Left kidney (tissue), 8 donors: ENCODE results near the gene HAP1. TPM values are rescaled to one million over a fixed set of nuclear protein-coding genes. Genes with fewer than 3 reads are reported as not detected.
A peak's percentile ranks its signal among the peaks of the same experiment; 100 is the strongest.
"Not testable (repeated sequence)": the region's sequence is repeated elsewhere in the genome, so short reads cannot be mapped to it uniquely, and the experiment has no call there.

Experiments used
- DNase-seq: peaks from one replicate; pipeline ENCODE4 v3.0.0-alpha.2; 2013
- long read RNA-seq, 8 donors: transcript quantifications; one replicate each; lab custom pipeline, GENCODE V29; 2026
- polyA plus RNA-seq: library from polyadenylated mRNA; unstranded; fragments of 120-200 nt; gene quantifications from one replicate; pipeline ENCODE4 v1.2.1, GENCODE V29; 2013; ENCODE audit not compliant: insufficient read length

HAP1 gene, protein sequence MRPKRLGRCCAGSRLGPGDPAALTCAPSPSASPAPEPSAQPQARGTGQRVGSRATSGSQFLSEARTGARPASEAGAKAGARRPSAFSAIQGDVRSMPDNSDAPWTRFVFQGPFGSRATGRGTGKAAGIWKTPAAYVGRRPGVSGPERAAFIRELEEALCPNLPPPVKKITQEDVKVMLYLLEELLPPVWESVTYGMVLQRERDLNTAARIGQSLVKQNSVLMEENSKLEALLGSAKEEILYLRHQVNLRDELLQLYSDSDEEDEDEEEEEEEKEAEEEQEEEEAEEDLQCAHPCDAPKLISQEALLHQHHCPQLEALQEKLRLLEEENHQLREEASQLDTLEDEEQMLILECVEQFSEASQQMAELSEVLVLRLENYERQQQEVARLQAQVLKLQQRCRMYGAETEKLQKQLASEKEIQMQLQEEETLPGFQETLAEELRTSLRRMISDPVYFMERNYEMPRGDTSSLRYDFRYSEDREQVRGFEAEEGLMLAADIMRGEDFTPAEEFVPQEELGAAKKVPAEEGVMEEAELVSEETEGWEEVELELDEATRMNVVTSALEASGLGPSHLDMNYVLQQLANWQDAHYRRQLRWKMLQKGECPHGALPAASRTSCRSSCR
- polyA plus RNA-seq, result 1.3 TPM
- long read RNA-seq, donor 1, partial matches to known transcripts, result 0 of 1 reads
- long read RNA-seq, donor 1, other reads (novel, unspliced or antisense), result 0 of 1 reads
- long read RNA-seq, donor 2, result 0 reads
- long read RNA-seq, donor 3, result 0 reads
- long read RNA-seq, donor 4, result 0 reads
- long read RNA-seq, donor 5, result 0 reads
- long read RNA-seq, donor 6, result 0 reads
- long read RNA-seq, donor 7, partial matches to known transcripts, result 0 of 1 reads
- long read RNA-seq, donor 7, other reads (novel, unspliced or antisense), result 0 of 1 reads
- long read RNA-seq, donor 8, result 0 reads

DNA sequence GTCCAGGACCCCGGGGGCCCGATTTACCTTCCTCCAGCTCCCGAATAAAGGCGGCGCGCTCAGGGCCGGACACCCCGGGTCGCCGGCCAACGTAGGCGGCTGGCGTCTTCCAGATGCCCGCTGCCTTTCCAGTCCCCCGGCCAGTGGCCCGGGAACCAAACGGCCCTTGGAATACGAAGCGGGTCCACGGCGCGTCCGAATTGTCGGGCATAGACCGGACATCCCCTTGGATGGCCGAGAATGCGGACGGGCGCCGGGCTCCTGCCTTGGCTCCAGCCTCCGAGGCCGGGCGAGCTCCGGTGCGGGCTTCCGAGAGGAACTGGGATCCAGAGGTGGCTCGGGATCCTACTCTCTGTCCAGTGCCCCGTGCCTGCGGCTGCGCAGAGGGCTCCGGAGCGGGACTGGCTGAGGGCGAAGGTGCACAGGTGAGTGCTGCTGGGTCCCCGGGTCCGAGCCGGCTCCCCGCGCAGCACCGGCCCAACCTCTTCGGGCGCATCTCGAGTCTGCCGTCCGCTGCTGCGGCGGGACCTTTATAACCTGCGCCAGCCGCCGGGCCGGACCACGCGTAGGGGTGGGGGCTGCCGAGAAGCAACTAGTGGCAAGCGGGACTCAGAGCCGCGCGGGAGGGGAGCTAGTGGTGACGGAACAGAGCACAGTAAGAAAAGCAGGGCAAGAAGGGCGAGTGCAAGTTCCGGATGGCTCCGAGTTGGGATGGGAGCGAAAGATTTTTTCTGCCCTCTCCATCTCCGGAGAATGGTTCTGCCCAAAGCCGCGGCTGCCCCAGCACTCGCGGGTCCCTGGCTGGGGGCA, at the start of gene HAP1:
Gene HAP1, minus strand, starts transcription at position 505 of the 810 bp plus-strand sequence. Its CDS starts 9 bp downstream, at position 496.
- DNase-seq, result no peak

DNA sequence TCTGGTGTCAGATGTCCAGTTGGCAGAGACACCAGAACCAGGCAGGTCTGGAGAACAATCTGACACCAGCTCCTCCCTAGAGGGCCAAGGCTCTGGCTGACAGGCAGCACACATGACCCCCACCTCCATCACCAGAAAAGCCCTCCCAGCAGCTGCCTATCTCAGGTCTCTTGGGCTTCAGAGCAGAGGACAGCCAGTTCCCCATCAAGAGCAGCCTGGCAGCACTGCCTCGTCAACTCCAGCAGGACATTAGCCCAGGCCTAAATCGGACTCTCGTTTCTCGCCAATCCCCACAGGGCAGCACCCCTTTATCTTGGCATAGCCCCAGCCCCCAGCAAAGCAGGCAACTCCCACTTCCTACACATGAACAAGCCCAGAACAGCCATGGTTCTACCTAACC, 47.7 kb upstream of the HAP1 start:
- DNase-seq, result no peak

DNA sequence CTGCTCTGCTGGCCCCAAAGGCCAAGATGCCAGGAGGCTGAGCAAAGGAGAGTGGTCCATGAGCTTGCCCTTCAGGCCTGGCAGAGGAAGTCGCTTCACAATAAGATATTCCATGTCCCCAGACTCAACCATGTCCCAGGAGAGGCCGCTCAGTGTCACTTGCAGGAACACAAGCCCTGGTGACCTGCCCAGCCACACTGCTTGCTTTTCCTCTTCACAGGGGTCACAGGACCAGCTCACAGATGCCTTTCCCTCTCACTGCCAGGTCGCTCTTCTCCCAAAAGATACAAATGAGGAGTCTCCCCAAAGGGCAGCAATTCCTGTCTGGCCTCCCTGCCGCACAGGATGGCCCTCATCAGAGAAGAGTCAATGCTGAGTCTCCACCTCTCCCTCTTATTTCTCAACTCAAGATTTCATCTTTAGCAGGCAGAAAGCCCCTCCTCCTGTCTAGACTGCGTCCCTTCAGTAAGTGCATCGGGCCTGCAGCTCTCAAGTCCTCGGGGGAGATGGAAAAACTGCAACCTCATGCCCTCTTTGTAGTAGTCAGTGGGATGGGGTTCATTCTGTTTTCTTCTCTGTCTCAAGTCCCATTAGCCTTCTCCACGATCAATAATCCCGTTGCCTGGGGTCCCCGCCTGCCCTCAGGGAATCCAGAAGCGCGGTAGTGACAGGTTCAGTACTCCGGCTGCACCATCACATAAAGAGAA, 47.1 kb upstream of the HAP1 start:
- DNase-seq, result no peak

DNA sequence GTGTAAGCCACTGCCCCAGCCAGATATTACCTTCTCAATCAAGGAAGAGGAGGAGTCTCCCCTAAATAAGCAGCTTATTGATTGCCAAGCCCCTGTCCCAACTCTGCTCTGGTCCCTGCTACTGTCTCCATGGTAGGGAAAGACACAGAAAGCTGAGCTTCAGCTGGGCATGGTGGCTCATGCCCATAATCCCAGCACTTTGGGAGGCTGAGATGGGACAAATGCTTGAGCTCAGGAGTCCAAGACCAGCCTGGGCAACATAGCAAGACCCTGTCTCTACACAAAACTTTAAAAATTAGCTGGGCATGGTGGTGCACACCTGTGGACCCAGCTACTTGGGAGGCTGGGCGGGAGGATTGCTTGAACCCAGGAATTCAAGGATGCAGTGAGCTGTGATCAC, 45.5 kb upstream of the HAP1 start:
- DNase-seq, result no peak

DNA sequence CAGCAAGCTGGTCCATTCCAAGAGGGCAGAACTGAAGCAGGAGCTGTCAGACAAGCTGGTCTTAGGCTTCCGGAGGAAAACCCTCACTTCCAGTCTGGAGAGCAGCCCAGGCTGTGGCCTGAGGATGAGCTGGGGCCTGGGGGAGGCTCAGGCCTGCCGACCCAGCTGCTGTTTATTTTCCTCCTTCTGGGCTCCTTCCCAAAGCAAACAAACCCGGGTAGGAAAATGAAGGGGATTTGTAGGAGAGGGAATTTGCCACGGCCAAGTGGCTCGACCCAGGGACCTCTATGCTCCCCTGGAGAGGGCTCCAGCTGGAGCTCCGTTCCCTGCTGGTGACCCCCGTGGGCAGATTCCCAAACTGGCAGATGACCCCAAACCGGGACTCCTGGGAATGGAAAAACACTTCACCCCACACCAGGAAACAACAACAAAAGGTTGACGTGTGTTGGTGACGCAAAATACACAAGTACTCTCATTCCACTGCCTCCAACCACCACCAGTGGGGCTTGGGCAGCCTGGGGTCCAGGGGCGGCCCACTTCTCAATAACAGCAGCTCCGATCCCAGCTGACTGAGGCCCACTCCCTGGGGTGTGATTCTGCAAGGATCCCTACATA, 43.2 kb upstream of the HAP1 start:
- DNase-seq, result peak; percentile 70

DNA sequence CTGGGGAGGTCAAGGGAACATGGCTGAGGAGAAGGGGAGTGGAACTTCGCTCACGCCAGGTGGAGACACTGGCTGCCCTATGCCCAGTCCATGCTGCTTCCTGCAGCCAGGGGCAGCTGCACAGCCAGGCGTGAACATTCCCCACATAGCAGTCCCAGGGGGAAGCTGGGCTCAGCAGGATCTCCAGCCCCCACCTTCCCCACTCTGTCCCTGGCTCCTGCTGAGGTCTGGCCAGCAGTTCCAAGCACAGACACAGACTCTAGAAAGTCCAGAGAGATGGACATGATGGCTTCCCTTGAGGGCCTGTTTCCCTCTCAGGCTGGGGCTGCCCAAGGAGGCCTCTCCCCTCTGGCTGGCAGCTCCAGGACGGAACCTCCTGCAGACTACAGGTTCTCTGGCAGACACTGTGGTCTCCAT, 42.7 kb upstream of the HAP1 start:
- peak; percentile 43 for DNase-seq

DNA sequence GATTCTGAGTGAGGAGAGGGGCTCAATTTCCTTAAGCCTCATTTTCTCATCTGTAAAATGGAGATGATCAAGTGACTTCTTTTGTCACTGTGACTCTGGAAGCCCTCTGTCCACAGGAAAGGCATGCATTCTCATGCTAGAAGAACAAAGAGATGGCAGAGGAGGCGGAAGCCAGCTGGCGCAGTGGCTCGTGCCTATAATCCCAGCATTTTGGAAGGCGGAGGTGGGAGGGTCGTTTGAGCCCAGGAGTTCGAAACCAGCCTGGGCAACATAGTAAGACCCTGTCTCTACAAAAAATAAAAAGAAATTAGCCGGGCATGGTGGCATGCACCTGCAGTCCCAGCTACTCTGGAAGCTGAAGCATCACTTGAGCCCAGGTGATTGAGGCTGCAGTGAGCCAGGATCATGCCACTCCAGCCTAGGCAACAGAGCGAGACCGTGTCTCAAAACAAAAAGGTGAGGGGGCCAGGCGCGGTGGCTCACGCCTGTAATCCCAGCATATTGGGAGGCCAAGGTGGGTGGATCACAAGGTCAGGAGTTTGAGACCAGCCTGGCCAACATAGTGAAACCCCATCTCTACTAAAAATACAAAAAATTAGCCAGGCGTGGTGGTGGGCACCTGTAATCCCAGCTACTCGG, 41.9 kb upstream of the HAP1 start:
- DNase-seq, result not testable (repeated sequence)

DNA sequence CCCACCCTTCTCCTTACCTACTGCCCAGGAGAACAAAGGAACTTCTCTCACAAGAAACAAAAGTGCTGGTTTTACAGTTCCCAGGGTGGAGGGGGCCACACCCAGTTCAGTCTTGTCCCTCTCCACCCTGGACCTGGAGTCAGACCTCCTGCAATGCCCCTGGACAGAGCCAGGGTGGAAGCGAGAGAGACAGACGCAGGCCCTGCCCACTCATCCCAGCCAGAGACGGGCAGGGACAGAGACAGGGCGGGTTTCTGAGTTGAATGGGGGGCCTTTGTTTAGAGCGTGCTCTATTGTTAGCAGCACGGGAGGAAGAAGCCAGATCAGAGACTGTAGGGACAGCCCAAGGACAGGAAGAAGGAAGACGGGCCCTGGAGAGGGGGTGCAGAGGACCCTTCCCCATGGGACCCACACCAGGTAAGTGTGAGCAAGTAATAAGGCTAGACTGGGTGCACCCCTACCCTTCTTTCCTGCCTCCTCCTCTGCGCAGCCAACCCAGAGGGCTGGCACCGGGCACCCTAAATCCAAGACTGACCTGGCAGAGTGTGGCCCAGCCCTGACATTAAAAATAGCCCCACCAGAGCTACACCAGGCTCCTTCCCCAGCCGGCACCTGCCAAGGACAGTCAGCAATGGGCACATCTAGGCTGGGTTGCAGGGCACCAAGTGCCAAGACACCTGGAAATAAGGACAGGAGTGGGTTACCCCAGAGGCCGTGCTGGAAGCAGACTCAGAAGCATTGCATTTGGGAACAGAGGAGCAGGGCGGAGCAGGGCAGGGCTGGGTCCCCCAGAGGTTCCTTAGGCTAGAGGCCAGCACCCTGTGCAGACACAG, 41.2 kb upstream of the HAP1 start:
- DNase-seq, result no peak

DNA sequence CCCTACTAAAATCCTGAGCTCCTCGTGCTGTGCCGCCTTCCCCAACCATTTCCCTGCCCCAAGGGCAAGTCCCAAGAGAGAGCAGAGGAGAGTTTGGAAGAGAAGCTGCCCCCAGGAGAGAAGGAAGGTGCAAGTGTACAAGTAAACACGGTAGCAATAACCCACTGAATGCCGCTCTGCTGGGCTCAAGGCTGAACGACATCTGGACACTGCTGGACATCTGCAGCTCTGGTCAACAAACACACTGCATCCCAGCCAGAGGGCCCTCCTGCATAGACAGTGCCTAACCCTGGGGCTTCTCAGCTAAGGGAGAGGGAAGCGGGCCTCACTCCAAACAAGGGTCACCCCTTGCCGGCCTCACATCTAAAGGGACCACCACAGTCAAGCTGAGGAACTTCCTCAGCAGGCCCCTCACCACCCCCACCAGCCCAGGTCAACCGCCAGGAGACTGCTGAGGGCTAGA, 39.3 kb upstream of the HAP1 start:
- no peak for DNase-seq

DNA sequence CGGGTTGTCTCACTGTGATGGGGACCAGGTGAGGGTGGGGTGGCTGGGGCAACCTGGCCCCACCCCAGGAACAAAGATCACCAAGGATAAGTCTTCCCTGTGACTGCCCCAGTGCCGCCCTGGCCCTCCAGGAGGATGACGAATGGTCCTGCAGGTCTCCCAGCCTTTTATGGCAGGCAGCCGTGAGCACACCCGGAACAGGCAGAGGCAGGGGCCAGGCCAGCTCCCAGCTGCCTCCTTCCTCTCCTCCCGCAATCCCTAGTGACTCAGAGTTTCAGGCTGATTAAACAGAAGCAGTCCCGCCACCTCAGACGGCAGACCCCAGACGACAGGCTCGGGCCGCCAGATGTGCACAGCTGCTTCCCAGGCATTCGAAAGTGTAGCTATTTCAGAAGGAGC, 38.7 kb upstream of the HAP1 start:
- DNase-seq, result peak; percentile 63

DNA sequence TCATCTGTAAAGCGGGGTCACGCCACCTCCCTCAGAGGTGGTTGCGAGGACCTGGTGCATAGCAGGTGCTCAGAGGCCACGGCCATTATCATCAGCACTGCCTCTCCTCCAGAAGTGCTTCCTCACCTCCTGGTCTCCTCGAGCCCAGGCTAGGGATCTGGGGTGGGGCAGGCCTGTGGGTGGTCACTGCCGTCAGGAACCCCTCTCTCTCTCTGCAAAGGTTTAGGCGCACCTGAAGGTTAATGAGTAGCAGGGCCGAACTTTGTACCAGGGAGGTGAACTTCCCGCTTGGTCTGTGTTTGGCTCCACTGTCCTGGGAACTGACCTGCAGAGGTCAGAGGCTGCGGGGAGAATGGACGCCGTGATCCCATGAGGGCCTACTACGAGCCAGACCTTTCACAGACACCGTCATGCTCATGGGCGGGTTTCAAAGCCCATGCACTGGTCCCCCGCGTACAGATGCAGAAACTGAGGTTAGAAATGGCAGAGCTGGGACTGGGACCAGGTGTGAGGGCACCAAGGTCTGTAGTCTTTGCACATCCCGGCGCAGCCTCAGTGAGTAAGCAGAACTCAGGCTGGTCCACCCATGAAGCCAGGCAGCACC, 38.2 kb upstream of the HAP1 start:
- no peak for DNase-seq

DNA sequence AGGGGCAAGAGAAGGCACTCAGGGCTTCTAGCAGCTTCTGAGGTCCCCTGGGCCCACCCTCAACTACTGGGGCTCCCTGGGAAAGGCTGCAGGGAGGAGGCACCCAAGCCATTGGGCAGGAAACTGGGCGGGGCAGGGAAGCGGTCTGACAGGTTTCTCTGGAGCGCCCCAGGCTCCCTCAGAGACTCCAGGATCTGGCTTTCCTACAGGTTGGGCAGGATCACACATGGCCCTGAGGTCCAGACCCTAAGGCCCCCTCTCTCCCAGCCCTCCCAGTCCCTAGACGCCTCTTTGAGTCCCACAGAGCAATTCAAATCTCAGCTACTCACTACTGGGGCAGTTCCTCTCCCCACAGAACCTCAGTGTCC, 37.8 kb upstream of the HAP1 start:
- DNase-seq, result peak; percentile 55

DNA sequence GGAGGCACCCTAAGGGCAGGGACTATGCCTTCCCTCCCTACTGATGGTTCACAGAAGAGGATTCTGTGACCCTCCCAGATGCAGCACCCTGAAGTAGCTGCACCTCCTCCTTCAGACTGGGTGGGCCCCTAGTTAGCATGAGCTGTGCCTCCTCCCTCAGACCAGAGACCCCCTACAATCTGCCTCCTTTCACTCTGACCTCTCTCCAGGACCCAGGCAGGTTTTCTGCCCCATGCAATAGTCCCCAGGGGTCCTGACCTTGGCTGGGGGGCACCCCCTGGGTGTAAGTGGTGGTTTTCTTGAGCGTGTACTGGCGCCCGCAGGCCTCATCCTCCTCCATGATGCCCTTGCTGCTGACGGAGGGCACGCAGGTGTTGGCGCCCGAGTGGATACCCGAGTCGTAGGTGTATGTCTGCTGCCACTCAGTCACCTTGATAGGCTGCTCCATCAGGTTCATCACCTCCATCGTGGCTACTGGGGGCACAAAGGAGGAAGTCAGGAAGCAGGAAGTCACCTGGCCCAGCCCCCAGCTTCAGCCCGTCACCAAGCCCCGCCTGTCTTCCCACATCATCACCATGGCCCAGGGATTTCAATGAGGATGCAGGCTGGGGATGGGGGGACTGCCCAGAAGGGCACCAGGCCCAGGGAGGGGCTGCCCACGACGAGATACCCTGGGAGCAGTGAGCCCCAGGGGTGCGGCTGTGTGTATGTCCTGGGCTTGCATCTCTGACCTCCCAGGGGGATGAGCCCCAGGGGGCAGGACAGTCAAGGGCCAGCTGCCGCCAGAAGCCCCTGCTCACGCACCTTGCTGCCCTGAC, 37.2 kb upstream of the HAP1 start:
- DNase-seq, result no peak

DNA sequence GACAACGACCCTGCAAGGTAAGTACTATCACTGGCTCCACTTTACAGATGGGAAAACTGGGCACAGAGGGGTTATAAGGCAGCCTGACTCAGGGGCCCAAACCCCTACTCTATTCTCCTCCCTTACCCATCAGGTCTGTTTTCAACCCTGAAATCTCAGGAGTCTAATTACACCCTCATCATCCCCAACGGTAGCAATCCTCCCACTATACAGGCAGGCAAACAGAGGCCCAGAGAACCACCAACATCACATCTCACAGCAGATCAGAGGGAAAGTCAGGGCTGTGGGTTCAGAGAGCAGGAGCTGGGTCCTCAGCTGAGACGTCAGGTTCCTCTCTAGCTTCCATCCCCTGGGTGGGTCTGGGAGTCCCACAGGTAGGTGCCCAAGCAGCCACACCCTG, 35.5 kb upstream of the HAP1 start:
- no peak for DNase-seq

DNA sequence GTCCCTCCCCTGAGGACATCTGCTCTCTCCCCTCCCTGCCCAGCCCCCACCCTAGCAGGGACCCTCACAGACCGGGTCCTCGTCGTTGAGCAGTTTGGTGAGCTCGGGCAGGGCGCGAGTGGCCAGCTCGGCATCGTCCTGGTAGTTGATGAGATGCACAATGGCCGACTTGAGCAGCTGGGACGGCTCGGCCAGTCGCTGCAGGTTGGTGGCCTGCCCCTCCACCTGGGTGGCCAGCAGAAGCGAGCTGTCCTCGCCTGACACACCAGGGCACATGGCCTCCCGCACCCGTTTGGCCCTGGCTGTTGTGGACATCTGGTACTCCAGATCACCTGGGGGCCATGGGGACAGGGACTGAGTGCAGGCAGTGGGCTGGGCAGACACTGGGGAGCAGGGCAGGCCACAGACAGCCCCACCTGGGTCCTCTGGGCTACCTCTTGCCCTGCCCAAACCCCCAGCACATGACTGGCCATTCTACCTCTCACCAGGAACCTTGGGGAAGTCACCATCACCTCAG, 35.0 kb upstream of the HAP1 start:
- DNase-seq, result no peak

DNA sequence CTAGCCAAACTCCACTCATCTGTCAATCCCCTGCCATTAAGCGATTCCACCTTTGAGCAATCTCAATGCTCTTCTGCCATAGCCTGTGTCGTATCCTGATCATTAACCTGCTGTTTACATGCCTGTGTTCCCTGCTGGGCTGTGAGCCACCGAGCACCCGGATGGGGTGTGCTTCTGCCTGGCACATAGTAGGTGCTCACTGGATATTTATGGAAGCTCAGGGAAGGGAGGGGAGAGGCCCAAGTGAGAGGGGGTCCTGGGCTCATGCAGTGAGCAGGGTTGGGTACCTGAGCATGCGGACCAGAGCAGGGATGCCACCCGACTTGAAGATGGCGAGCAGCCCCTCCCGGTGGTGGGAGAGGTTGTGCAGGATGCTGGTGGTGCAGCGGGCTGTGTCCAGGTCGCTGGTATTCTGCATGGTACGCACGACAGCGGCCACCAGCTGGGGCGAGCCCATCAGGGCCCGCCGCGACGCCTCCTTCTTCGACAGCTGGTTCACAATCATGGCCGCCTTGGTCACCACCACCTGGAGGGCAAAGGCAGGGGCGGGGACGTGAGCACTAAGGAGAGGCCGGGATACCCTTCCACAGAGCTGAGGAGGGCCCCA, 34.3 kb upstream of the HAP1 start:
- DNase-seq, result no peak

DNA sequence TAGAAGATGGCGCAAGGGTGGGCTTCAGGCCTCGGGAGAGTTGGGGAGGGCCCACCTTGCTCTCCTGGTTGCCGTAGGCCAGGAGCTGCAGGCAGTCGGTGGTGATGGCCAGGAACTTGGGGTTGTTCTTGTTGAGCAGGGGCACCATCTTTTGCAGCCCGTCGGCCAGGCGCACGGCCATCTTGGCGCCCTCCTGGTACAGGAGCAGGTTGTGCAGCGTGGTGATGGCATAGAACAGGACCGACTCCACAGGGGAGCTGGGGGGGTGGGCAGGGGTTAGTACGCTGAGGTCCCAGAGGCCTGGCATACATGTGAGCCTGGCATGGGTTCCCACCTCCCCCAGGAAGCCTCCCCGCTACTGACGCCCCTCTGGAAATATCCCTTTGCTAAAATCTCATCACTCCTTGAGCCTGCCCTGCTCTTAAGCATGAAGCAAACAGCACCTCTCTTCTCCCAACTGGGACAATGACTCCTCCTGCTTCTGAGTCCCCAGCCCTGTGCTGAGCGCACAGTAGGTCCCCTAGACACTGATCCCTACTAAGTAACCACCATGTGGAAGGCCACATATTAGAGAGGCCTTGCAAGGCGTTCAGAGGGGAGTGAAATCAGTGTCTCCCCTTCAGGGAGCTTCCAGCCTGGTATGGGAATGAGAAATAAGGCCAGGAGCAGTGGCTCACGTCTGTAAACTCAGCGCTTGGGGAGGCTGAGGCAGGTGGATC, 33.0 kb upstream of the HAP1 start:
- no peak for DNase-seq
